GM12874 (cell line): Measurements from ENCODE around the gene USP48.

Experiments used
- TF ChIP-seq, protein P1 (sequence below): IDR thresholded peaks from 2 replicates; pipeline ENCODE4 v1.5.1; 2011; ENCODE audit warnings: low read depth, mild to moderate bottlenecking, control low read depth, low read length, moderate library complexity; ENCODE audit not compliant: insufficient read depth

USP48 gene

GRCh38 chr1:21754583-21754982 lies 28.4 kb downstream of the USP48 start:
- TF ChIP-seq, protein P1, sequence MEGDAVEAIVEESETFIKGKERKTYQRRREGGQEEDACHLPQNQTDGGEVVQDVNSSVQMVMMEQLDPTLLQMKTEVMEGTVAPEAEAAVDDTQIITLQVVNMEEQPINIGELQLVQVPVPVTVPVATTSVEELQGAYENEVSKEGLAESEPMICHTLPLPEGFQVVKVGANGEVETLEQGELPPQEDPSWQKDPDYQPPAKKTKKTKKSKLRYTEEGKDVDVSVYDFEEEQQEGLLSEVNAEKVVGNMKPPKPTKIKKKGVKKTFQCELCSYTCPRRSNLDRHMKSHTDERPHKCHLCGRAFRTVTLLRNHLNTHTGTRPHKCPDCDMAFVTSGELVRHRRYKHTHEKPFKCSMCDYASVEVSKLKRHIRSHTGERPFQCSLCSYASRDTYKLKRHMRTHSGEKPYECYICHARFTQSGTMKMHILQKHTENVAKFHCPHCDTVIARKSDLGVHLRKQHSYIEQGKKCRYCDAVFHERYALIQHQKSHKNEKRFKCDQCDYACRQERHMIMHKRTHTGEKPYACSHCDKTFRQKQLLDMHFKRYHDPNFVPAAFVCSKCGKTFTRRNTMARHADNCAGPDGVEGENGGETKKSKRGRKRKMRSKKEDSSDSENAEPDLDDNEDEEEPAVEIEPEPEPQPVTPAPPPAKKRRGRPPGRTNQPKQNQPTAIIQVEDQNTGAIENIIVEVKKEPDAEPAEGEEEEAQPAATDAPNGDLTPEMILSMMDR, result no peak

DNA sequence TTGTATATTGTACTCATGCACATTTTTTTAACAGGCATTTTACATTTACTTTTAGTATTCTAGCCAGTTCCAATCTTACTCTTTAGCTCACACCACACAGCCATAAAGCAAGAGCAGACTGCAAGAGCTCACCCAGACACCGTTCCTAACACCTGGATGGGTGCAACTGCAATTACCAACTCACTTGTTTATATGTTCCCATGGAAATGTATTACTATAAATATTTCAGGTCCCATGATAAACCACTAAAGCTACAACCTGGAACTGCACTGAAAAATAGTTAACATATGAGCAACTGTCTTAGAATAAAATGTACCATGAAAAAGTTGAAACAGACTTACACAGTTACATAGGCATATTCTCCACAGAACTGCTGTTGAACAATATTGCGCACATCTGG lies 30.8 kb downstream of the USP48 start:
- TF ChIP-seq, protein P1, result no peak

DNA sequence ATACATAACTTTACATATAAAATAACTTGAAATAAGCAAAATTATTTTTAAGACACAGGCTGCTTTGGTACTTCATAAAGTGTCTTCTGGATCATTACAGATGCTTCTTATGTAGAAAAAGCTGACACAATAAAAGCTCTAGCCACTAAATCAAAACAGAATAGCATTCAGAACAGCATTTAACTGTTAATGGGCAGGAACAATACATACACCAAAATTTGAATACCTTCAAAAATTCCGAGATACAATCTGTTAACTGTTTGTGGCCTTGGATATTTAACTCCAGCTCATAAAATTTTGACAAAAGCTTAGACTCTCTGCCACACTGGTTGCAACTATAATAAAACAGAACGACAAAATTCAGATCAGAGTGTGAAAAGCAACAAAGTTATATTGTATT lies 31.7 kb downstream of the USP48 start:
- TF ChIP-seq, protein P1, result no peak

GRCh38 chr1:21750841-21751240 lies 32.1 kb downstream of the USP48 start:
- TF ChIP-seq, protein P1, result no peak

DNA sequence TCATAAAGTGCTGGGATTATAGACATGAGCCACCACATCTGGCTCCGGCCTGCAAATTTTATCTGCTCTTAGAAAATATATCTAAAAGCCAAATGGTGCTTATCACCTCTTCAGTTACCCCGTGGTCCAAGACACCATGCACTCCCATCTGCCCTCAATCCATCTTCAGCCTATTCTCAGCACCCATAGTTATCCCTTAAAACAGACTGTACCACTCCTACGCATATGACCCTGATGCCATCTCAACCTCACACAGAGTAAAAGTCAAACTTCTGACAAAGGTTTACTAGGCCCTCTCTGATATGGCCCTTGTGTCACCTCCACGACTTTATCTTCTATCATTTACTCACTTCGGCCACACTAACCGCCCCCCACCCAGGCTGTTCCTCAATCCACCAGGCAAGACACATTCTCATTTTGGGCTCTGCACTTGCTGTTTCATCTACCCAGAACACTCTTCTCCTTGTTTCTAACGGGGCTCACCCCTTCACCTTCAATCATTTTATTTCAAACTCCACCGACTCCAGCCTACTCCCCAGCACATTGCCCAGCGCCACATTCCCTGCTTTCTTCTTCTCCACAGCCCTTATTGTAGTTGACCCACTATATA lies 33.0 kb downstream of the USP48 start:
- TF ChIP-seq, protein P1, result no peak

DNA sequence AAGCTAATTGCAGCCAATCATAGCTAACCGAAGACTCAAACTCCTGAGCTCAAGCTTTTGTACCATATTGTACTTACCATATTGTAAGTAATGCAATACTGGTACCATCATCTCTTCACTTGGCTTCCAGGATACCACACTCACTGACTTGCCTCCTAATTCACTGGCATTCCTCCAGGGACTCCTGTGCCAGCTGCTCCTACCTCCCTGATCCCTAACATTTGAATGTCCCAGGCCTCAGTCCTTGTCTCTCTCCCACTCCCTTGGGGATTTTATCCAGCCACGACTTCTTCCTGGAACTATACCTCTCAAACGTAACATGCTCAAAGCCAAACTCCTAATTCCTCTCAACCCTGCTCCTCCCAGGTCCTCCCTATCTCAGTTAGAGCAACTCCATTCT lies 33.8 kb downstream of the USP48 start:
- TF ChIP-seq, protein P1, result no peak

DNA sequence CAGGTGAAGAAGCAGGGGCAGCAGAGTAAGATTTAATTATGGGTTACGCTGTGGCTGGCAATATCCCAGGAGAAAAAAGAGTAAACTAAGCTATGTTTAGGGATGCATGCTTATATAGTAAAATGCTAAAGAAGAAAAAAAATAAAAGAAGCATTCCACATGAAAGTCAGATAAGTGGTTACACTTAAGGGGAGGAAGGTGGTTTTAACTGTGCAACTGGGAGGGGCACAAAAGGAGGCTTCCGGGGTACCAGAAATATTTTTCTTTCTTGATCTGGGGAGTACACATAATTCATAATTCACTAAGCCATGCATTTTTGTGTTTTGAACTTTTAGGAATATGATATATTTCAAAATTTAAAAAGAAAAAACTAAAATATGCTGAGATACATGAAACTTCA lies 39.5 kb downstream of the USP48 start:
- TF ChIP-seq, protein P1, result no peak
